ENCODE data around the gene MSANTD3.
"Not testable (repeated sequence)": the region's sequence is repeated elsewhere in the genome, so short reads cannot be mapped to it uniquely, and the experiment has no call there.

Gene MSANTD3

DNA sequence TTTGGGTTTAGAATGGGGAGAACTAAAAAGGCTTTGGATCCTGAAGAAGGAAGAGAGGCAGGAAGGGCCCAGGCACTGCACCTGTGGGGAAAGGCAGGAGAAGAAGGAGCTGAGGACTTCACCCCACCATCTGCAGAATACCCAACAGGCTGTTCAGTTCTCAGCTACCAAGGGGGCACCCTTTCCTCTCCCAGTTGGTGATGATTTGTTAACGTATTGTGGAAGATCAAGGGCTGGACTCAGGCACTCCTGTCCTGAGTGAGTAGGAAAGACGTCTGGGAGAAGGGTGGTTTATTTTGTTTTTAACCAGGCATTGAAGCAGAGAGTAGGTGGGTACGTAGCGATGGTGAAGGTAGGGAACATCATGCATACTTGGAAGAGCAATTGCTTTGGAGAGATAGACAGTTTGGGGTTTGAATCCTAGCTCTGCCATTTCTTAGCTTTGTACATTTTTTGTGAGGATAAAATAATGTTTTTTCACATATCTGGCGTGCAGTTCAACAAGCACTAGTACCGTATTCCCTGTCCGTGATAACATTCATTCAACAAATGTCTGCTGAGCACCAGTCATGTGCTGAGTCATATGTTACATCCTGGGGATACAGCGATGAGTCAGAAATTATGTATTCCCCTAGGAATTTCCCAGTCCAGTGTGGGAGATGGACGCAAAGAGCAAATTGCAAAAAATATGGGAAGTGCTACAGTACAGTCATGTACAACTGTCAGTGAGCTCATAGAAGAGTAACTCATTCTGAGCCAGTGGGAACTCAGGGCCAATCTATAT is 2.1 kb downstream of the MSANTD3 start:
- no peak for DNase-seq

DNA sequence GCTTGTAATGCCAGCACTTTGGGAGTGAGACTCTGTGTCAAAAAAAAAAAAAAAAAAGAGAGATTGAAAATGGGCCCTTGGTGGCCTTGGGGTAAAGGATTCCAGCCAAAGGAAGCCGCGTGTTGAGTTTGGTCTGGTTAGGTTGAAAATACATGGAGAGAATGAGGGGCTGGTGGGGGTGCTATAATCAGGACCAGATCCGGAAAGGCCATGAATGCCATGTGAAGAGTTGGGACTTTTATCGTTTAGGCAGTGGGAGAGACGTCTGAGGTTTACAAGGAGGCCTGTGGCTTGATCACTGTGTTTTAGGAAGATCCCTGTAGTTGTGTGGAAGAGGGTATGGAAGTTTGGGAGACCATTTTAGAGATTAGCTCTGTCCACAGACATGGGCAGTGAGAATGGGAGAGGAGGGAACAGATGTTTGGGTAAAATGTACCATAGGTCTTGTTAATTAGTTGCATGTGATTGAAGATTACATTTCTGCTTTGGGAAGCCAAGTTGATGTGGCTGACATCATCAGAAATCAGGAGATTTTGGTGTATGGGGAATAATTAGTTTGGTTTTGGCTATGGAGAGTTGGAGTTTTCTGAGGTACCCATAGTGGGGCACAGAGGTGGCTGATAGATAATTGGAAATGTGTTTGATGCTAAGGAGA is 3.5 kb downstream of the MSANTD3 start:
- no peak for DNase-seq

DNA sequence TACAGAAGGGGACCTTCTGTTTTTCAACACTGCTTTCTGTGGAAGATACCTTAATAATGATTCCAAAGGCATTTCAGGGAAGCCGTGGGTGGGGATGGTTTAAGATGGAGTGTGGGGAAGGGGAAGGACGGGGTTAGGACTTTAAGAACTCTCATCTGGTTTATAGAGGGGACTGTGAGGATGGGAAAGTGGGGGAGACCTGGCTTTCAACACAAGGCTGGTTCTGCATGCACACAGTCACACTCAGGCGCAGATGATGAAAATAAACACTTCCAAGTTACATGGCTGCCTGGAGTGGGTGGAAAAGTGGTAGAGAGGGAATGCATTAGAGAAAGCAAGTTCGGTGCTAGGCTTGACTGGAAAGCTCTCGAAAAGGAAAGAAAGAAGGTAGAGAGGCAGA is 4.9 kb downstream of the MSANTD3 start:
- no peak for DNase-seq

DNA sequence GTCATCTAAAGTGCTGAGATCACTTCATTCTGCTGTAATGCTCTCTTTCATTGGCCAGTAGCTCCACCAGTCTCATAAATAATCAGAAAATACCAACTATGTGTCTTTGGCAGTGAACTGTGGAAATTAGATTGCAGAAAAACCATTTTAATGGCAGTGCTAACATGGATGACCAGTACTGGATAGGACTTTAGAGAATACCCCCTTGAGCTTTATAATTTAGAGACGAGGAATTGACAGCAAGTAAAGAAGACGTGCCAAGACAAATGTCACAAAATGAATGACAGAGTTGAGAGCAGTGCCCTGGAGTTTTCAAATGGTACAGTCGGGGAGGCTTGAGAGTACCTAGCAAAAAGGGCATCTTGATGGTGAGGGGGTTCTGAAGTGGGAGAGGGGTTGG is 5.8 kb downstream of the MSANTD3 start:
- DNase-seq = no peak

DNA sequence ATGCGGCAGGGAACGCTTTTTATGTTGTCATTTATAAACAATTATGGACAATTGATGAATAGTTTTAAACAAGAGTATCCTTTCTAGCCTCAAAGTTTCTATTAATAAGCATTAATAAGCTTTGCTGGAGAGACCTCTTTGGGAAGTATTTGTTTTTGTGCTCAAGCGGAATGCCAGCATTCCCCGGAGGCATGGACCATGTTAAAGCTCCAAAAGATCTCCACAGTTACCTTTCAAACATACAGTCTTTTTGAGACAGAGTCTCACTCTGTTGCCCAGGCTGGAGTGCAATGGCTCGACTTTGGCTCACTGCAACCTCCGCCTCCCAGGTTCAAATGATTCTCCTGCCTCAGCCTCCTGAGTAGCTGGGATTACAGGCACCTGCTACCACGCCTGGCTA is 9.6 kb downstream of the MSANTD3 start:
- no peak for DNase-seq

DNA sequence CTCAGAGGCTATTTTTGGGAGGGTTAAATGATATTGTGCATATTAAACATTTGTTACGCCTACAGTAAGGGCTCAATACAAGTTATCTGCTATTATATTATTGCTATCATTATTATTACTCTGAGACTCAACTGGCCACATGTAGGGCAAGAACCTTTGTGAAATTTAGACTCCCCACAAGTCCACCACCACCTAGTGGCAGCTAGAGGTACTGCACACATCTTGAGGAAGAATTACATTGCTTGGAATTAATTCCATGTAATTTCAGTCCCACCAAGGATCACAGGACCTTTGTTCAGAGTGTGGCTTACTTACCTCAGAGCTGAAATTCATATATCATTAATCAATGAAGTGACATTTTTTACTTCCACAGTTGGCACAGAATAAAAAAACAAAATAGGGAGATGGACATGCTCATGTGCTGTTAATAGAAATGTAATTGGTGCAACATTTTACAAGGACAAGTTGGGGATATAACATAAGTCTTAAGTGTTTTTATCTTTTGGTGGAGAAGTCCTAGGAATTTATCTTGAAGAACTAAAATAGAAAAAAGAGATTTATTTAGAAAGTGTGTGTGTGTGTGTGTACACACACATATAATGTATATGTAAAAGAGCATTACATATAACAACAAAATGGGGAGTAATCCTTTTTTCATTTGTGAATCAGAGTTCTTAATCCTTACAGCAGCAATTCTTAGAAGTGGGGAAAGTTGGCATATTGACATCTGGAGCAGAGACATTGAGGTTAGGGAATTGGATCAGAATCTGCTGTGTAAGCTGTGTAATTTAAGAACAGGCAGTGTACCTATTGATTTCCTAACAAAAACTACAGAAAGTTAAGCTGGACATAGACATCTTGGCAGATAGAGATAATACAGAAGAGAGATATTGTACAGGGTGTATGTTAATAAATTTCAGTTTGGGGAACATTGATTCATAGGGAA is 11.2 kb downstream of the MSANTD3 start:
- DNase-seq = peak; percentile 65

DNA sequence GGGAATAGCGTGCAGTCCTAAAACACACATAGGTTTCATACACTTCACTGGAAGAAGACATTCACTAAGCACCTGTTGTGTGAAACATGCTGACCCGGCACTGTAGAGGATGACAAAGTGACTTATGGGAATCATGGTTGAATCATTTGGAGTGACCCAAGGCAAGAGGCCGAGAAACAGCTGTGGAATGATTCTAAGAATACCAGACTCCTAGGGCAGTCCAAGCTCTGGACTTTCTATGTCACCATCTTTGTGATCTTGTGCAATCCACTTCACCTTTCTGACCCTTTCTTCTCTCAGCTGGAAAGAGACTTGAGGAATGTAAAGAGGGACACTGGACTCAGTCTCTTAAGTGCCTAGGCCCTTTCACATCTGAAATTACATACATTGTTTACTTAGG is 13.1 kb downstream of the MSANTD3 start:
- DNase-seq = no peak

DNA sequence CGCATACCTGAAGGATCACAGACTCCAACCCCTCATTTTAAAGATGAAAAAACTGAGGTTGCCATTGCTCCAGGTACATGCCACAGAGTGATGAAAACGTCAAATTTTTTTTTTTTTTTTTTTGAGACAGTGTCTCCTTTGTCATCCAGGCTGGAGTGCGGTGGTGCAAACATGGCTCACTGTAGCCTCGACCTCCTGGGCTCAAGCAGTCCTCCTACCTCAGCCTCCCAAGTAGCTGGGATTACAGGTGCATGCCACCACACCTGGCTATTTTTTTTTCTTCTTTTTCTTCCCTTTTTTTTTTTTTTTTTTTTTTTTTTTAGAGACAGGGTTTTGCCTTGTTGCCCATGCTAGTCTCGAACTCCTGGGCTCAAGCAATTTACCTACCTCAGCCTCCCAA is 13.5 kb downstream of the MSANTD3 start:
- DNase-seq = not testable (repeated sequence)

DNA sequence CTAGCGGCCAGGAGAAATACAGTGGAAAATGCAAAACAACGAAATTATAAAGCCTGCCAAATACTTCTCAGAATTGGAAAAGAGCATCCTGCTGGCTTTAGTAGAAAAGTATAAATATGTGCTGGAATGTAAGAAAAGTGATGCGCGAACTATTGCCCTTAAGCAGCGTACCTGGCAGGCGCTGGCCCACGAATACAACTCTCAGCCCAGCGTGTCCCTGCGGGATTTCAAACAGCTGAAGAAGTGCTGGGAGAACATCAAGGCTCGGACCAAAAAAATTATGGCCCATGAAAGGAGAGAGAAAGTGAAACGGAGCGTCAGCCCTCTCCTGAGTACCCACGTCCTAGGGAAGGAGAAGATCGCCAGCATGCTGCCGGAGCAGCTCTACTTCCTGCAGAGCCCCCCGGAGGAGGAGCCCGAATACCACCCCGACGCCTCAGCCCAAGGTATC is 15.0 kb downstream of the MSANTD3 start:
- DNase-seq = no peak

DNA sequence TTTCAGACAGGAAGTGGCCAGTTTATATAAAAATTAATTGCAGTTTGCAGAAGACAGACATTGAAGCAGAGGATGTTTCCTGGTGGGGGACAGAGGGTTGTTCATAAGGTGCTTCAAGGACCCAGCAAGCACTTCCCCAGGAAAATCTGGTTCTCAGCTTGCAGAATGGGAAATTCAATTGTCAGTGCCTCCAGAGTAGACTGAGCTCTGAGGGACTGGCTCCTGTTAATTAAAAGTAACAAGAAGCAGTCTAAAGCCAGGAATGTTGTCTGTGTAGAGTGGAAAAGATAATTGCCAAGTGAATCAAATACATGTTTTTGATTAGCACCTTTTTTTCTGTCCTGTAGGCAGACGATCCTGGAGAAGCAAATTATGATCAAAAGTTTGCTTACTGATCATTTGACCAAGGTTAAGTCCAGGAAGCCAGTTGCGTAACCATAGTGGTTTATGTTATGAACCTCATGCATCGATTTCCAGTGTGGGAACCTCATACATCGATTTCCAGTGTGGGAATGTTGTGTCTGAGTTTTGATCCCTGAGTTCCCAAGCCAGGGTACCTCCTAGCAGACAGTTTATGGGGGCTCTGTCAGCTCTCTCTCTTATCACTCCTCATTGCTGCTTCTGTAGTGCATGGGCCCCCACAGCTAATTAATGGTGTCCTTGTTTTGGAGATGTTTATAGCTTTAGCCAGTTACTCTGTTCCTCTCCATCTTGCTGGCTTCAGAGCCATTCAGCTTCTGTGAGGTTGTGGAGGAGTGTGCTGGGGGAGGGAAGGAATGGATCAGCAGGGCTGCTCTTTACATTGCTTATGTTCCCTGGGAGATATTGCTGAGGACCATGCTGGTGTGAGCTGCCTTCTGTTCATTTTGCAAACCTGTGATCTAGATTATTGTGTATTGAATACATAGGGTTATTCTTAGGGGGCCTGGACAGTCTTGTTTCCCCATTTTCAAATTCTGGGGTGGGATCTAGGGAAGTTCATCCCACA is 17.1 kb downstream of the MSANTD3 start:
- DNase-seq = no peak

DNA sequence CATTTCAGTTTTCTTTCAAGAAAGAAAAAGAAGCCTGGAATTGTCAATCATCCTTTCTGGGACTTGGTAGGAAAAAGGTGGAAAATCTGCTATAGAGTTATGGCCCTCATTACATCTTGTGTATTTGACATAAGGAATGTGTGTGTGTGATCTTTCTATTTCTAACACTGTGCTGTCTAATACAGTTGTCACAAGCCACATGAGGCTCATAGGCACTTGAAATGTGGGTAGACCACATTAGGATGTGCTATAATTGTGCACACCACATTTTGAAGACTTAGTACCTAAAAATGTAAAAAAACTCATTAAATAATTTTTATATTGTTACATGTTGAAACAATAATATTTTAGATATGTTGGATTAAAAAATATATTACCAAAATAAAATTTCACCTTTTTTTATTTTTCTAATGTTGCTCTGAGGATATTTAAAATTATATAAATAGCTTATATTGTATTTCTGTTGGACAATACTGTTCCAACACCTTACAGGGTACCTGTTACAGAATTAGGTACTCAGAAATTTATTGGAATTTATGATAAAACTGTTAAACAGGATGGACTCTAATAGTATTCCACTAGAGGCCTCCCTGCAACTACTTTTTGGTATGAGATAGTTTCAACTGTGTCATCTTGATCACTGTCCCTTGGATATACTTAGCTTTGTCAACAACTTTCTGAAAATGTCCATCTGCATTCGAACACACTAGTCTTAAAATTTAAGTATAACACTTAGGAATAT is 18.4 kb downstream of the MSANTD3 start:
- DNase-seq = no peak

DNA sequence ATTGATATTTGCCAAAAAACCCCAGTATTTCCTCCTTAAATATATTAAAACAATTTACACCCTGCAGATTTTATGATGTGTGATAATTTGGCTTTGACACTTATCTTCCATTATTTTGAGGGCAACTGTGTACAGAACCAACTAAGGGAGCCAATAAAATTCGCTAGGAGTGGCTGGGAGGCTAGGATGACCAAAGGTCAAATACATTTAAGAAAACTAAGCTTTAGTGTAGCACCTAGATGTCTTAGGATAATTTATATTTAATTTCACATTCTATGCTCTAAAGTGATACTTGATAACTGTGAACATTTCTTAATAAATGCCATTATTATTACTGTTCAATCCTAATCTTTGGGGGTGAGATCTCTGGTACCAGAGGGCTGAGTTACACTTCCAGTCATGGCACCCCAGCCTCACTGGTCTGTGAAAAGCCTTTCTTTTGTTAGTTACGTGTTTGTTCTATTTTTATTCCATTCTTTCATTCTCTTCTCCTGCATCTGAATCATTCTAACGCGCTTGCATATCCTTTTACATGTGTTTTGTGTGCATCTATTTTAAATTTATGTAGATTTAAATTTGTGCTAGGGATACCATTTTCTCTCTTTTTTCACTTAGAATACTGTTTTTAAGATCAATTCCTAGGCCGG is 19.1 kb downstream of the MSANTD3 start:
- DNase-seq = no peak

DNA sequence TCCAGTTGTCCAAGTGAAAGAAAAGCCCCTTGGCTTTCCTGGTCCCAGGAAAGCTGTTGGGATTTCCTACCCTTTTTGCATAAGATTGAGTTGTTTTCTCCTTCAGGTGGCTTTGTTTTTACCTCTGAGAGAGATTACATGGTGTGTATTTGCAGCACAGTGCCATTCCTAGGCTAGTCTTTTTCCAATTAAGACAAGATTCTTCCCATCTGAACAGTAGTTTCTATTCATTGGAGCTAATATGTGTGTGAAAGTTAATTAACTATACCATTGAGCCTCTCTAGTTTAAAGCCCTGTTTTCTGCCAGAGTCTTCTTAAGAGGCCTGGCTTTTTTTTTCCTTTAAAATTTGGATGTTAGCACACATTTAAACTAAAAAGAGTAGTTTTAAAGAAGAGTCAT is 20.1 kb downstream of the MSANTD3 start:
- DNase-seq = no peak

DNA sequence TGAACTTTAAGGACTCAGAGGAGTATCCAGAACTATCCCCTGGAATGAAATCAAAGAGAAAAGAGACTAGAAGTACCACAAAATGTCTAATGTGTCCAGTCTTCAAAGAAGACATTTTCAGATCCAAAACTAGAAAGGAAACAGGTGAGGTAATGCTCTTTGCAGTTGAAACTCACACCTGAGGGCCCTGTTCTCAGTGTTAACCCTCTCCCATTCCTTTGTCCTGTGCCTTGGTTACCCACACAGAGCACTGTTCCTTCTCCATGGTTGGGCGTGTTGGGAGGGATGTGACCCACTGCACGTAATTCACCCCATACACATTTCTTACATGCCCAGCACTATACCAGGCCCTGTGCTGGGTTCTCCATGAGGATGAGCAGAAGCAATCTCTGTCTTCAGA is 21.3 kb downstream of the MSANTD3 start:
- DNase-seq = no peak

DNA sequence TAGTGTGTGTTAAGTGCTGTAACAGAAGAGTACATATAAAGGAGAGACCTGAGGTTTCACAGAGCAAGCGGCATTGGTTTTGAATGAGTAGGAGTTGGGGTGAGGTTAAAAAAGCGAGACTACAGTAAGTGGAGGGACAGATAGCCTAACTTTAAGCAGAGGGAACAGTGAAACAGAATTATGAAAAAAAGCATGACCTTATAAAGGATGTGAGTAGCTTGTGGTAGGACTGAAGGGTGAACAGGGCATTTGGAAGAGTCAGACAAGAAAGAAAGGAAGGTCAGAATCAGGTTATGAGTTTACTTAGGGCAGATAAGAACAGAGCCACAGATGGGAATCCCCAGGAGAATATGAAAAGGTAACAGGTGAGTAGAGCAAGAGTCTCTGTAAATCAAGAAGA is 22.5 kb downstream of the MSANTD3 start:
- DNase-seq = no peak

DNA sequence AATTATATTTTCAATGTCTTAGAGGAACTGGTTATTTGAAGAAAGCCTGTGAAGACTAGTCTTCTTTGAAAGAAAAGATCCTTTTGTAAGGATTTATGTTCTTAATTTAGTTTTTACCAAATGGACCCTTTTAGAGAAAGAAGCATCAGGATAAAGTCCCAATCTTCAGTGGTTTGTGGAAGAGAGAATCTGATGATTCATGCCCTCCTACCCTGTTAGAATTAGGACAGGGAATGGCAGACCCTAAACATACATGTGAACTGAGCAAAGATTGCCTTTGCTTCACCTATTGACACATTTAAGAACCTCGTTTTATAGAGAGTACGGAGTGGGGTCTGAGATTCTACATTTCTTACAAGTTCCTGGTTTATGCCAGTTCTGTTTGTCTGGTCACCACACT is 26.0 kb downstream of the MSANTD3 start:
- no peak for DNase-seq

DNA sequence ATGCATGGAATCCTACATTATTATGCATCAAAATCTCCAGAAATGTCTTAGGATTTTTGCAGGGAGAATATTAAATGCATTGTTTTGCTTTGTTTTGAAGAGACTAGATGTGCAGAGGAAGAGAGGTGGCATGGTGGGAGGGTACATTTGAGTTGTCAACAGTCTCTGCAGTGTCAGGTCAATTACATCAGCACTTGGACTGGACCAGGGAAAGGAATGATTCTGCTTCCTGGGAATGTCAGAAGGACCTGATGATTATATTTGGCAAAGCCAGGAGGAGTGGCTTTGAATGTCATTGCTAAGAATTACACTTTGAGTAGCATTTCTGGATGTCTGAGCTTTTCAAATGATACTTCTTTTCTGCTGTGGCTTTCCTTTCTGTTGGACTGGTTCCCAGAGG is 28.5 kb downstream of the MSANTD3 start:
- DNase-seq = no peak

DNA sequence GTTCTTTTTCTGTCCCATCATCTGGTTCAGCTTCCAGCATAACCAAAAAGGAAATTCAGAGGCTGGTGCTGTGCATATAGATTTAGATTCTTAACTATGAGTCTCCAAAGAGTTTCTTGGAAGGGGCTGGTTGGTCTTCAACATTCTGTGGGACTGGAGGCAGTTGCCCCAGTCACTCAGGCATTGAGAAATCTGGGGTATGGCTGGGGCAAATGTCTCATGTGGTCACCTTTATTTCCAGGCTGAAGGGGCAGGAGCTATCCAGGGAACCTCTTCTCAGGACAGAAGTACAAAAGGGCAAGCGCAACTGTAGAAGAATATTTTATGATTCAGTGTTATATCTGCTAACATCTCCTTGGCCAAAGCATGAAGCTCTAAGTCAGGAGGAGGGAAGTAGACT is 30.6 kb downstream of the MSANTD3 start:
- DNase-seq = no peak

DNA sequence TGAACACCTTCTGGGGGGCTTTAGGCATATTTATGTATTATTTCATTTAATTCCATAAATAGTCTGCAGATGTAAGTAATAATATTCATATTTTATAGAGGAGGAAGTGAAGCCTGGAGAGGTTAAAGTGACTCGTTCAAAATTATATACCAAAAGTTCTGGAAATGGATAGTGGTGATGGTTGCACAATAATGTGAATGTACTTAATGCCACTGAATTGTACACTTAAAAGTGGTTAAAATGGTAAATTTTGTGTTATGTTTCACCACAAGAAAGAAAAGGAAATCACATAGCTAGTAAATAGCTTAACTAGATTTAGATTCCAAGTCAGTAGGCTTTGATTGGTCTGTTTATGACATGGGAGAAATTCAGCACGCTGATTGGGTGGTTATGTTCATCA is 33.0 kb downstream of the MSANTD3 start:
- no peak for DNase-seq

DNA sequence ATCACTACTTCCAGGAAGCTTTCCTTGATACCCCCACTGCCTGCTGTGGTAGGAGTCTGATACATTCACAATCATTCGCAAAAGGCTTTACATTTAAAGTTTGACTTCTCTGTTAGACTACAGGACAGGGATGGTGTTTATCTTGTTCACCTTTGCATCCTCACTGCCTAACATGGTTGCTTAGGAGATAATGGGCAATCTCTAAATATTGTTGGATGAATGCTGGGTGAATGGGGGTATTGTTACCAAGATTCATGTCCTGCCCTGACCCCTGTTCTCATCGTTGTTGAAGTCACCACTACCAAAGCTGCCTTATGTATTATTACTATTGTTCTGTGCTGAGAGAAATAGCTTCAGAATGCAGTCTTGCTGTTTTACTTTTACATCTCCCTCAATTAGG is 38.3 kb downstream of the MSANTD3 start:
- DNase-seq = no peak

DNA sequence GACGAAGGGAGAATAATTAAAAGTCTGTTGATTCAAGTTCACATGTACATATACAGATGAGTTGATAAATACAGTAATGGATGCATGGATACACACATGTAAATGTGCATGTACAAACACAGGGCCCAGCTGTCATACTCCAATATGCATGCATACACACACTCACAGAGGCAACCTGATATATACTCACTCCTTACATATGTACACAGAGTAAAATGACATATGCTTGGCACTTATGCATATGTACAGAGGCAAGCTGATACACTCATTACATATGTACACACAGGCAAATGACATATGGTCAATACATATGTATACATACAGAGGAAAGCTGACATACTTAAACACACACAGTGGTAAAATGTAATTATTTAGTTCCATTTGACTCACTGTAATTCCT is 38.8 kb downstream of the MSANTD3 start:
- no peak for DNase-seq

All from effector CD8-positive, alpha-beta T cell (primary cell).